GM13977 (cell line): ENCODE data around the gene GOLGA6L2.
"Not testable (repeated sequence)": the region's sequence is repeated elsewhere in the genome, so short reads cannot be mapped to it uniquely, and the experiment has no call there.

Experiments
- DNase-seq: peaks from one replicate; pipeline ENCODE4 v3.0.0; 2012; ENCODE audit warnings: low spot score
- CTCF ChIP-seq: IDR thresholded peaks from 2 replicates; pipeline ENCODE4 v1.5.1; 2012; ENCODE audit warnings: mild to moderate bottlenecking, control low read depth; ENCODE audit not compliant: insufficient read depth; ENCODE audit errors: extremely low read depth, missing control alignments
- in situ Hi-C: fragments of 300-500 bp; cut with MboI; formaldehyde crosslinking; loops from one replicate; pipeline ENCODE4 v1.12.0; 2022; ENCODE audit warnings: low sequenced_read_pairs, low pct_unique_long_range_greater_than_20kb, mixed read lengths, inconsistent platforms; ENCODE audit not compliant: unreplicated experiment

GOLGA6L2 gene

GRCh38 chr15:23416349-23417276 lies 30.4 kb downstream of the GOLGA6L2 start:
- TF ChIP-seq CTCF, result no peak
- in situ Hi-C loops, result no loop called here
- DNase-seq, result no peak

- DNase-seq, in situ Hi-C loops: not testable (repeated sequence)
Measured at GRCh38 chr15:23415866-23416265, 31.2 kb downstream of the GOLGA6L2 start.

- in situ Hi-C loops, result no loop called here
- DNase-seq, result no peak
- no peak for TF ChIP-seq CTCF
Measured at GRCh38 chr15:23415321-23415865, 31.6 kb downstream of the GOLGA6L2 start.

GRCh38 chr15:23412881-23413600 lies 34.0 kb downstream of the GOLGA6L2 start:
- in situ Hi-C loops, DNase-seq: not testable (repeated sequence)

GRCh38 chr15:23411841-23412240 lies 35.2 kb downstream of the GOLGA6L2 start:
- in situ Hi-C loops, result no loop called here
- no peak for TF ChIP-seq CTCF
- DNase-seq, result no peak

GRCh38 chr15:23403550-23403949 lies 43.5 kb downstream of the GOLGA6L2 start:
- DNase-seq, result no peak
- in situ Hi-C loops, result no loop called here
- TF ChIP-seq CTCF, result no peak

- no peak for TF ChIP-seq CTCF
- no peak for DNase-seq
- in situ Hi-C loops, result no loop called here
Measured at GRCh38 chr15:23402544-23402943, 44.5 kb downstream of the GOLGA6L2 start.
